Natural killer cell (primary cell): Measurements from ENCODE around the gene ANKRD40. TPM values are rescaled to one million over a fixed set of nuclear protein-coding genes. Genes with fewer than 3 reads are reported as not detected.

Experiments used
- ATAC-seq, 3 donors: fragments of 150-1000 bp in 2 of 3; fragments of 200-7000 bp in 1 of 3; cut with Tn5 transposase; 1 replicate in 1 of 3; 2 replicates in 2 of 3; pipeline ENCODE4 v1.10.0; 2021; ENCODE audit warnings: mild to moderate bottlenecking in 2 of 3, moderate library complexity in 2 of 3
- DNase-seq, 2 donors: peaks; one replicate each; pipeline versions ENCODE4 v3.0.0 to v3.0.0-alpha.2; 2013 to 2021; ENCODE audit warnings: mixed read lengths in 1 of 2
- H3K27ac ChIP-seq: one replicate; pipeline ENCODE4 v1.5.1; 2013; ENCODE audit warnings: mild to moderate bottlenecking, low read length
- H3K27me3 ChIP-seq: one replicate; pipeline ENCODE4 v1.6.1; 2013; ENCODE audit warnings: low read length; ENCODE audit not compliant: control insufficient read depth, insufficient read depth
- H3K36me3 ChIP-seq: one replicate; pipeline ENCODE4 v1.6.1; 2013; ENCODE audit warnings: low read length; ENCODE audit not compliant: control insufficient read depth, insufficient read depth
- H3K4me1 ChIP-seq: one replicate; pipeline ENCODE4 v1.6.1; 2013; ENCODE audit warnings: low read length; ENCODE audit not compliant: control insufficient read depth, insufficient read depth
- H3K4me3 ChIP-seq: one replicate; pipeline ENCODE4 v1.5.1; 2013; ENCODE audit warnings: low read length
- H3K9me3 ChIP-seq: one replicate; pipeline ENCODE4 v1.6.1; 2013; ENCODE audit warnings: low read length; ENCODE audit not compliant: control insufficient read depth, insufficient read depth
- H3K27ac Mint-ChIP-seq, 2 donors: one replicate each; pipeline ENCODE4 v1.8.0; 2022; ENCODE audit warnings: mild to moderate bottlenecking in 2 of 2, mixed read lengths in 2 of 2, moderate library complexity in 1 of 2
- H3K27me3 Mint-ChIP-seq, 2 donors: one replicate each; pipeline ENCODE4 v1.8.0; 2022; ENCODE audit warnings: low read depth in 2 of 2, mixed read lengths in 2 of 2
- H3K36me3 Mint-ChIP-seq: one replicate; pipeline ENCODE4 v1.8.0; 2022; ENCODE audit warnings: mixed read lengths
- H3K4me1 Mint-ChIP-seq, 2 donors: one replicate each; pipeline ENCODE4 v1.8.0; 2022; ENCODE audit warnings: mixed read lengths in 2 of 2
- H3K4me3 Mint-ChIP-seq: one replicate; pipeline ENCODE4 v1.8.0; 2022; ENCODE audit warnings: mild to moderate bottlenecking, moderate library complexity, mixed read lengths
- H3K9me3 Mint-ChIP-seq, 2 donors: one replicate each; pipeline ENCODE4 v1.8.0; 2022; ENCODE audit warnings: mixed read lengths in 2 of 2
- WGBS: methylation state at CpG from one replicate; pipeline ENCODE4 v1.1.7; 2013; ENCODE audit warnings: missing lambda C conversion rate; ENCODE audit not compliant: insufficient coverage; 5-methylcytosine and 5-hydroxymethylcytosine counted together
- intact Hi-C: fragments of 100-400 bp; cut with micrococcal nuclease; formaldehyde crosslinking; loops from one replicate; pipeline ENCODE4 v1.14.2; 2022
- total RNA-seq, 4 donors: library from RNA; stranded (reverse); fragments of 120-200 nt in 1 of 4; gene quantifications; one replicate each; pipeline versions ENCODE4 v1.2.3 to v1.2.4, GENCODE V29; 2013 to 2022
- TF ChIP-seq, protein P1 (sequence below): fragments of 200-600 bp; IDR thresholded peaks from one replicate; pipeline ENCODE4 v1.8.0; 2022; ENCODE audit warnings: antibody characterized with exemption

The ANKRD40 gene
- total RNA-seq, 3 donors from 2014 or later (not counting 1 experiment from before 2014, with no cell fraction given): 22.1 to 32.0 (median 30.8) TPM

DNA sequence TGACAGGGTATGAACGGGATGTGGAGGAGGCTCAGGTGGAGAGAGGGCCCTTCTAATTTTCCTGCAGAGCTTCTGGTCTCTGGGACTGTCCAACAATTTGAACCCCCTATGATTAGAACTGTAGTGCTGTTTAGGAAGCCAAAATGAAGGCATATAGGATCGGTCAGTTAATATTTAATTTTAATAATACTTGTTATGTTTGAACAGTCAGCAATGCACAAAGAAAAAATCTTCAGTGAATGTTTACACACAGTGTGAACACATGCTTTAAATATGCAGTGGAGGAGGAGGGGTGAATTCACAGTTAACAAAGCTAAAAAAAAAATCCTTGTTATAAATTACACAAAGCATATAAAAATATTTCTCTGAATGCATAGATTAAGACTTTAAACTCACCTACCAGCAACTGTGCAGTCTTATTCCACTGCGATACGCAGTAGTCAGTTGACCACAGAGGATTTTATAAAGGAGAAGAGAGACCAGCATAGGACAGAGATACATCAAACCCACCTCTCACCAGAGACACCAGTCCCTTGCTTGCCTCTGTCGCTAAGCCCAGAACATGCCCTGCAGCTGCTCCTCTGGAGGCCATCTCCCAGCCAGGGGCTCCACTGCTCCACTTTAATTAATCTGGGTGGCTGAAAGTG lies 14.6 kb downstream of the ANKRD40 start:
- DNase-seq (no peak), ATAC-seq (no peak)
- H3K9me3 ChIP-seq: no peaks in the 10 kb centered on the region
- peaks cover under 1 to 4% of the 10 kb centered on the region in 2 donors for H3K4me1 Mint-ChIP-seq
- peaks cover 46% of the 10 kb centered on the region for H3K36me3 ChIP-seq
- H3K27ac ChIP-seq: no peak overlapping the region
- no peak overlapping the region for H3K4me3 Mint-ChIP-seq
- TF ChIP-seq, protein P1, sequence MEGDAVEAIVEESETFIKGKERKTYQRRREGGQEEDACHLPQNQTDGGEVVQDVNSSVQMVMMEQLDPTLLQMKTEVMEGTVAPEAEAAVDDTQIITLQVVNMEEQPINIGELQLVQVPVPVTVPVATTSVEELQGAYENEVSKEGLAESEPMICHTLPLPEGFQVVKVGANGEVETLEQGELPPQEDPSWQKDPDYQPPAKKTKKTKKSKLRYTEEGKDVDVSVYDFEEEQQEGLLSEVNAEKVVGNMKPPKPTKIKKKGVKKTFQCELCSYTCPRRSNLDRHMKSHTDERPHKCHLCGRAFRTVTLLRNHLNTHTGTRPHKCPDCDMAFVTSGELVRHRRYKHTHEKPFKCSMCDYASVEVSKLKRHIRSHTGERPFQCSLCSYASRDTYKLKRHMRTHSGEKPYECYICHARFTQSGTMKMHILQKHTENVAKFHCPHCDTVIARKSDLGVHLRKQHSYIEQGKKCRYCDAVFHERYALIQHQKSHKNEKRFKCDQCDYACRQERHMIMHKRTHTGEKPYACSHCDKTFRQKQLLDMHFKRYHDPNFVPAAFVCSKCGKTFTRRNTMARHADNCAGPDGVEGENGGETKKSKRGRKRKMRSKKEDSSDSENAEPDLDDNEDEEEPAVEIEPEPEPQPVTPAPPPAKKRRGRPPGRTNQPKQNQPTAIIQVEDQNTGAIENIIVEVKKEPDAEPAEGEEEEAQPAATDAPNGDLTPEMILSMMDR: no peak
- H3K27me3 ChIP-seq: no peaks in the 10 kb centered on the region
- no peak overlapping the region for H3K27ac Mint-ChIP-seq
- H3K9me3 Mint-ChIP-seq: no peaks in the 10 kb centered on the region
- peaks cover 19% of the 10 kb centered on the region for H3K36me3 Mint-ChIP-seq
- H3K4me3 ChIP-seq: no peak overlapping the region
- H3K4me1 ChIP-seq: no peaks in the 10 kb centered on the region
- WGBS: 100% methylated on average over 3 of the region's 5 CpGs
- H3K27me3 Mint-ChIP-seq: no peaks in the 10 kb centered on the region
- intact Hi-C loops: no loop called here

DNA sequence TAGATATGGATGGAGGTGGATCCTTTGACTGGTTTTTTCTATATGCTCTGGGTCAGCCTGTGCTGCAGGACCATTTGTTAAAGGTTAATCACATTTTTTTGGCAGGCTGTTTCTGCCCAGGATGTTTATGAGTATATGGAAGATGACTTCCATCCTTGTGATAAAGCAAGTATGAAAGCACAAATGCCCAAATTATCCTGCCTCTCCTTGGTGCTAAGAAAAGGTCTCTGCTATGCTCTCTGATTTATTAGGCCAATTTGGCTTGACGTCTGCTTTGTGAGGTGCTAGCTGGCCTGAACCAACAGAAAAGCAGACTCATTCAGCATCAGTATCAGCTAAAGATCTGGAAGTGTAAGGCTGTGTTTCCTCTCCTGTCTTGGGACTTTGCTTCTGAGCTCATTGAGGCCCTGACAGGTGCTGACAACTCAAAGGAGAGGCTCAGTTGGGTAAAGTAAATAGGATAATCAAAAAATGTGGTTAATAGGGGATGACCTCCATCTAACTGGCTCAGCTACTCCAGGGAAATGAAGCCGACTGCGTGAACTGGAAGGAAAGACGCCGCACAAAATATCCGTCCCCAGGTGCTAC lies 15.2 kb downstream of the ANKRD40 start:
- Mint-ChIP-seq H3K9me3 (no peaks in the 10 kb centered on the region), H3K27ac (peak overlapping the region; percentile 24 to 29), H3K4me3 (no peak overlapping the region), H3K4me1 (peaks cover 0 to 4% of the 10 kb centered on the region in 2 donors), H3K36me3 (peaks cover 19% of the 10 kb centered on the region), H3K27me3 (no peaks in the 10 kb centered on the region)
- Histone ChIP-seq H3K4me3 (no peak overlapping the region), H3K9me3 (no peaks in the 10 kb centered on the region), H3K27me3 (no peaks in the 10 kb centered on the region), H3K4me1 (no peaks in the 10 kb centered on the region), H3K27ac (no peak overlapping the region), H3K36me3 (peaks cover 40% of the 10 kb centered on the region)
- TF ChIP-seq, protein P1: no peak
- WGBS: 93% methylated on average over 6 of the region's 6 CpGs
- intact Hi-C loops: no loop called here
- ATAC-seq (no peak), DNase-seq (no peak)

- Mint-ChIP-seq H3K4me3 (no peak overlapping the region), H3K27ac (peak overlapping the region; percentile 24 to 29), H3K9me3 (no peaks in the 10 kb centered on the region), H3K4me1 (peaks cover 0 to 4% of the 10 kb centered on the region in 2 donors), H3K27me3 (no peaks in the 10 kb centered on the region), H3K36me3 (peaks cover 14% of the 10 kb centered on the region)
- intact Hi-C loops: no loop called here
- 92% methylated on average over 5 of the region's 6 CpGs for WGBS
- no peak for DNase-seq
- Histone ChIP-seq H3K9me3 (no peaks in the 10 kb centered on the region), H3K4me1 (no peaks in the 10 kb centered on the region), H3K4me3 (no peak overlapping the region), H3K36me3 (peaks cover 33% of the 10 kb centered on the region), H3K27me3 (no peaks in the 10 kb centered on the region), H3K27ac (no peak overlapping the region)
- no peak for ATAC-seq
- TF ChIP-seq, protein P1: no peak
Measured at GRCh38 chr17:50691550-50692447, 15.9 kb downstream of the ANKRD40 start.
